ENCODE data around the gene JAML.
"Not testable (repeated sequence)": the region's sequence is repeated elsewhere in the genome, so short reads cannot be mapped to it uniquely, and the experiment has no call there.

The JAML gene

GRCh38 chr11:118192817-118193216 lies 32.0 kb downstream of the JAML start:
- not testable (repeated sequence) for DNase-seq

- not testable (repeated sequence) for DNase-seq
These were observed 33.8 kb downstream of the JAML start for GRCh38 chr11:118190942-118191506.

GRCh38 chr11:118186346-118187107 lies 38.3 kb downstream of the JAML start:
- DNase-seq = no peak

- DNase-seq = no peak
These were observed 39.8 kb downstream of the JAML start for GRCh38 chr11:118184784-118185579.

GRCh38 chr11:118183691-118184090 lies 41.1 kb downstream of the JAML start:
- not testable (repeated sequence) for DNase-seq

- peak; percentile 19 for DNase-seq
These were observed 44.5 kb downstream of the JAML start for GRCh38 chr11:118180300-118180703.

GRCh38 chr11:118176778-118177134 lies 48.1 kb downstream of the JAML start:
- DNase-seq = no peak

GRCh38 chr11:118175993-118176777 lies 48.6 kb downstream of the JAML start, which contains the start of gene SCN2B:
TSS of gene SCN2B (minus strand) at chr11:118176639. CDS start at chr11:118176431, 208 bp downstream.
- DNase-seq = no peak

- DNase-seq = no peak
These were observed 49.5 kb downstream of the JAML start for GRCh38 chr11:118175031-118175992.

- DNase-seq = no peak
These were observed 50.7 kb downstream of the JAML start for GRCh38 chr11:118174006-118174567.

- DNase-seq = no peak
These were observed 52.5 kb downstream of the JAML start for GRCh38 chr11:118172356-118172755.

- DNase-seq = no peak
These were observed 53.3 kb downstream of the JAML start for GRCh38 chr11:118171269-118172062.

- peak; percentile 21 for DNase-seq
These were observed 53.9 kb downstream of the JAML start for GRCh38 chr11:118170882-118171268.

GRCh38 chr11:118170231-118170630 lies 54.6 kb downstream of the JAML start:
- DNase-seq = no peak

- DNase-seq = no peak
These were observed 55.3 kb downstream of the JAML start for GRCh38 chr11:118169300-118170140.

- DNase-seq = no peak
These were observed 56.1 kb downstream of the JAML start for GRCh38 chr11:118168751-118169150.

GRCh38 chr11:118168316-118168715 lies 56.5 kb downstream of the JAML start:
- DNase-seq = no peak

GRCh38 chr11:118167906-118168305 lies 56.9 kb downstream of the JAML start:
- no peak for DNase-seq

- DNase-seq = no peak
These were observed 57.6 kb downstream of the JAML start for GRCh38 chr11:118167253-118167652.

- no peak for DNase-seq
These were observed 58.2 kb downstream of the JAML start for GRCh38 chr11:118166641-118167040.
